ENCODE data around the gene TSPAN5. TPM values are rescaled to one million over a fixed set of nuclear protein-coding genes. Genes with fewer than 3 reads are reported as not detected.

The TSPAN5 gene
- polyA plus RNA-seq, 1 donor from 2014 or later = 18.8 TPM

DNA sequence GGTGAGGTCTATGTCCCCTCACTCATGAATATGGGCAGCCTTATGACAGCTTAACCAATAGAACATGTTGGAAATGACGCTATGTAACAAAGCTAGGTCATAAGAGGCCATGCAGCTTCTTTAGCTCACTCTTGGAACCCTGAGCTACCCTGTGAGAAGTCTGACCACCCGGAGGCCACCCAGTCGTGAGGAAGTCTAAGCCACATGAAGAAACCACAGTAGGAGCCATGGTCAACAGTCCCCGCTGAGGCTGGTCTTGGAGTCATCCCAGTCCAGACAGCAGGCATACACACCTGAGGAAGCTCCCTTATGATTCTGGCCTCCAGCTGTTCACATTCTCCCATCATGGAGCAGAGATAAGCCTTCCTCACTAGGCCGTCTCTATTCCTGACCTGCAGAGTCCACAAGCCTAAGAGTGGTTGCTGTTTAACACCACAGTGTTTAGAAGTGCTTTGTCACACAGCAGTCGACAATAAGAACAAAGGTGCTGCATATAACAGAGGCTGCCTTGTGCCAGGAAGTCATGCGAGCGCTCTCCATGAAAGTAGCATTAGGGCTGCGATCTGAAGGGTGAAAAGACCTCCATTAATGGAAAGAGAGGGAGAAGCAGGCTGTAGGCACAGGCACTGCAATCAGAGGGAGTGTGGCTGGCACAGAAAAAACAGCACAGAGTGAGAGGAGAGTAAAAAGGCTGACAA, 38.2 kb downstream of the TSPAN5 start:
- no peak overlapping the region for H3K27ac ChIP-seq (ENCODE audit: low read length)
- H4K20me1 ChIP-seq (ENCODE audit: insufficient read depth) = no peaks in the 10 kb centered on the region
- H2AFZ ChIP-seq (ENCODE audit: low read depth, low read length) = no peak overlapping the region
- no peaks in the 10 kb centered on the region for H3F3A ChIP-seq (ENCODE audit: insufficient read depth, low read length, poor library complexity, severe bottlenecking)
- TF ChIP-seq, protein P1, sequence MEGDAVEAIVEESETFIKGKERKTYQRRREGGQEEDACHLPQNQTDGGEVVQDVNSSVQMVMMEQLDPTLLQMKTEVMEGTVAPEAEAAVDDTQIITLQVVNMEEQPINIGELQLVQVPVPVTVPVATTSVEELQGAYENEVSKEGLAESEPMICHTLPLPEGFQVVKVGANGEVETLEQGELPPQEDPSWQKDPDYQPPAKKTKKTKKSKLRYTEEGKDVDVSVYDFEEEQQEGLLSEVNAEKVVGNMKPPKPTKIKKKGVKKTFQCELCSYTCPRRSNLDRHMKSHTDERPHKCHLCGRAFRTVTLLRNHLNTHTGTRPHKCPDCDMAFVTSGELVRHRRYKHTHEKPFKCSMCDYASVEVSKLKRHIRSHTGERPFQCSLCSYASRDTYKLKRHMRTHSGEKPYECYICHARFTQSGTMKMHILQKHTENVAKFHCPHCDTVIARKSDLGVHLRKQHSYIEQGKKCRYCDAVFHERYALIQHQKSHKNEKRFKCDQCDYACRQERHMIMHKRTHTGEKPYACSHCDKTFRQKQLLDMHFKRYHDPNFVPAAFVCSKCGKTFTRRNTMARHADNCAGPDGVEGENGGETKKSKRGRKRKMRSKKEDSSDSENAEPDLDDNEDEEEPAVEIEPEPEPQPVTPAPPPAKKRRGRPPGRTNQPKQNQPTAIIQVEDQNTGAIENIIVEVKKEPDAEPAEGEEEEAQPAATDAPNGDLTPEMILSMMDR (IDR thresholded peaks at IDR 0.05; ENCODE audit: poor library complexity, severe bottlenecking) = no peak
- TF ChIP-seq EZH2 (IDR thresholded peaks at IDR 0.05; ENCODE audit: borderline replicate concordance, insufficient read depth, low read length, poor library complexity, severe bottlenecking) (no peak), POLR2AphosphoS5 (IDR thresholded peaks at IDR 0.05) (no peak), EP300 (conservative IDR thresholded peaks at IDR 0.05; ENCODE audit: poor library complexity, severe bottlenecking) (no peak), RAD21 (conservative IDR thresholded peaks at IDR 0.05) (no peak), SMC3 (conservative IDR thresholded peaks at IDR 0.05; ENCODE audit: poor library complexity) (no peak), MXI1 (conservative IDR thresholded peaks at IDR 0.05; ENCODE audit: poor library complexity, severe bottlenecking) (no peak), TAF1 (IDR thresholded peaks at IDR 0.05; ENCODE audit: low read depth) (no peak)
- TF ChIP-seq, protein P2, sequence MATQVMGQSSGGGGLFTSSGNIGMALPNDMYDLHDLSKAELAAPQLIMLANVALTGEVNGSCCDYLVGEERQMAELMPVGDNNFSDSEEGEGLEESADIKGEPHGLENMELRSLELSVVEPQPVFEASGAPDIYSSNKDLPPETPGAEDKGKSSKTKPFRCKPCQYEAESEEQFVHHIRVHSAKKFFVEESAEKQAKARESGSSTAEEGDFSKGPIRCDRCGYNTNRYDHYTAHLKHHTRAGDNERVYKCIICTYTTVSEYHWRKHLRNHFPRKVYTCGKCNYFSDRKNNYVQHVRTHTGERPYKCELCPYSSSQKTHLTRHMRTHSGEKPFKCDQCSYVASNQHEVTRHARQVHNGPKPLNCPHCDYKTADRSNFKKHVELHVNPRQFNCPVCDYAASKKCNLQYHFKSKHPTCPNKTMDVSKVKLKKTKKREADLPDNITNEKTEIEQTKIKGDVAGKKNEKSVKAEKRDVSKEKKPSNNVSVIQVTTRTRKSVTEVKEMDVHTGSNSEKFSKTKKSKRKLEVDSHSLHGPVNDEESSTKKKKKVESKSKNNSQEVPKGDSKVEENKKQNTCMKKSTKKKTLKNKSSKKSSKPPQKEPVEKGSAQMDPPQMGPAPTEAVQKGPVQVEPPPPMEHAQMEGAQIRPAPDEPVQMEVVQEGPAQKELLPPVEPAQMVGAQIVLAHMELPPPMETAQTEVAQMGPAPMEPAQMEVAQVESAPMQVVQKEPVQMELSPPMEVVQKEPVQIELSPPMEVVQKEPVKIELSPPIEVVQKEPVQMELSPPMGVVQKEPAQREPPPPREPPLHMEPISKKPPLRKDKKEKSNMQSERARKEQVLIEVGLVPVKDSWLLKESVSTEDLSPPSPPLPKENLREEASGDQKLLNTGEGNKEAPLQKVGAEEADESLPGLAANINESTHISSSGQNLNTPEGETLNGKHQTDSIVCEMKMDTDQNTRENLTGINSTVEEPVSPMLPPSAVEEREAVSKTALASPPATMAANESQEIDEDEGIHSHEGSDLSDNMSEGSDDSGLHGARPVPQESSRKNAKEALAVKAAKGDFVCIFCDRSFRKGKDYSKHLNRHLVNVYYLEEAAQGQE (IDR thresholded peaks at IDR 0.05; ENCODE audit: borderline replicate concordance) = no peak
- H3K4me2 ChIP-seq (ENCODE audit: low read length) = no peak overlapping the region
- no peaks in the 10 kb centered on the region for H3K27me3 ChIP-seq (ENCODE audit: insufficient read depth, low read depth, low read length)
- H3K9me3 ChIP-seq (ENCODE audit: low read length) = no peaks in the 10 kb centered on the region
- peaks cover 20% of the 10 kb centered on the region for H3K79me2 ChIP-seq (replicated peaks; ENCODE audit: insufficient read depth, low read length)
- H3K9me2 ChIP-seq (ENCODE audit: insufficient read depth, low read length) = no peaks in the 10 kb centered on the region
- no peak overlapping the region for H3K4me3 ChIP-seq (ENCODE audit: low read length)
- H3K9ac ChIP-seq (ENCODE audit: low read length) = no peak overlapping the region
- no peaks in the 10 kb centered on the region for H3K36me3 ChIP-seq (ENCODE audit: insufficient read depth, low read length)

DNA sequence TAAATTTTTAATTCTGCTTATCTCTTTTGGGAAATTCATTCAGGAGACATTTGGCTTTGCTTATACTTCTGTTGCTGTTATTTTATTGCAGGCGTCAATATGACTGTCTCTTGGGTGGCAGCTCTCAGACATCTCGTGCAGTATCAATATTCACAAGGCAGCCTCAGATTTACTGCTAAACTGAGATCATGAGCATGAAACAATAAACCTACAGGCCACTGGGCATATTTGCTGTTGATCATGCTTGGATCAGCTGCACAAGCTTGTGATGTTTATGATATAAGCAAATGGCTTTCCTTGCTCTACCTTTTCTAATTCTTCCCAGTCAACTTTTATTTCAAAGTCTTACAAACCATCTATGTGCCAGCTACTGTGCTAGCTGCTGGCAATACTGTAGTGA, 39.2 kb downstream of the TSPAN5 start:
- H4K20me1 ChIP-seq (ENCODE audit: insufficient read depth) = no peaks in the 10 kb centered on the region
- no peak for TF ChIP-seq EZH2 (IDR thresholded peaks at IDR 0.05; ENCODE audit: borderline replicate concordance, insufficient read depth, low read length, poor library complexity, severe bottlenecking)
- no peak for TF ChIP-seq RAD21 (conservative IDR thresholded peaks at IDR 0.05)
- TF ChIP-seq TAF1 (IDR thresholded peaks at IDR 0.05; ENCODE audit: low read depth) = no peak
- no peak for TF ChIP-seq POLR2AphosphoS5 (IDR thresholded peaks at IDR 0.05)
- TF ChIP-seq EP300 (conservative IDR thresholded peaks at IDR 0.05; ENCODE audit: poor library complexity, severe bottlenecking) = no peak
- no peak for TF ChIP-seq MXI1 (conservative IDR thresholded peaks at IDR 0.05; ENCODE audit: poor library complexity, severe bottlenecking)
- TF ChIP-seq, protein P1 (IDR thresholded peaks at IDR 0.05; ENCODE audit: poor library complexity, severe bottlenecking) = no peak
- TF ChIP-seq, protein P2 (IDR thresholded peaks at IDR 0.05; ENCODE audit: borderline replicate concordance) = no peak
- TF ChIP-seq SMC3 (conservative IDR thresholded peaks at IDR 0.05; ENCODE audit: poor library complexity) = no peak
- H3K4me2 ChIP-seq (ENCODE audit: low read length) = peak overlapping the region; percentile 42
- H3F3A ChIP-seq (ENCODE audit: insufficient read depth, low read length, poor library complexity, severe bottlenecking) = no peaks in the 10 kb centered on the region
- peak overlapping the region; percentile 11 for H3K9ac ChIP-seq (ENCODE audit: low read length)
- H2AFZ ChIP-seq (ENCODE audit: low read depth, low read length) = no peak overlapping the region
- H3K27ac ChIP-seq (ENCODE audit: low read length) = peak overlapping the region; percentile 5
- no peaks in the 10 kb centered on the region for H3K9me2 ChIP-seq (ENCODE audit: insufficient read depth, low read length)
- peaks cover 19% of the 10 kb centered on the region for H3K79me2 ChIP-seq (replicated peaks; ENCODE audit: insufficient read depth, low read length)
- no peaks in the 10 kb centered on the region for H3K9me3 ChIP-seq (ENCODE audit: low read length)
- no peaks in the 10 kb centered on the region for H3K27me3 ChIP-seq (ENCODE audit: insufficient read depth, low read depth, low read length)
- peak overlapping the region; percentile 3 for H3K4me3 ChIP-seq (ENCODE audit: low read length)
- no peaks in the 10 kb centered on the region for H3K36me3 ChIP-seq (ENCODE audit: insufficient read depth, low read length)

All from neural cell (in vitro differentiated cells).